GM12865 (cell line): Measurements from ENCODE around the gene ALAS2.

Source experiments
- DNase-seq: peaks from one replicate; pipeline ENCODE4 v3.0.0; 2010; ENCODE audit warnings: low read depth
- H3K4me3 ChIP-seq: 2 replicates; pipeline ENCODE4 v1.5.1; 2011; ENCODE audit warnings: mild to moderate bottlenecking, low read depth, low read length, control low read depth
- CTCF ChIP-seq: IDR thresholded peaks from 2 replicates; pipeline ENCODE4 v1.5.1; 2011; ENCODE audit warnings: low read length, control low read depth, low read depth, inconsistent platforms; ENCODE audit not compliant: insufficient read depth; ENCODE audit errors: missing control alignments

Gene ALAS2

GRCh38 chrX:55026143-55026542 is 4.6 kb downstream of the ALAS2 start:
- H3K4me3 ChIP-seq = no peak overlapping the region
- no peak for TF ChIP-seq CTCF
- no peak for DNase-seq

- no peak for TF ChIP-seq CTCF
- DNase-seq = no peak
These were observed 15.9 kb downstream of the ALAS2 start for GRCh38 chrX:55014897-55015299.

GRCh38 chrX:55011294-55011693 is 19.5 kb downstream of the ALAS2 start:
- H3K4me3 ChIP-seq = no peak overlapping the region
- no peak for DNase-seq
- TF ChIP-seq CTCF = no peak

More at GRCh38 chrX:55014897-55015299, 15.9 kb downstream of the ALAS2 start:
- H3K4me3 ChIP-seq = no peak overlapping the region

- TF ChIP-seq CTCF = no peak
- DNase-seq = no peak
- H3K4me3 ChIP-seq = no peak overlapping the region
These were observed 22.0 kb downstream of the ALAS2 start for GRCh38 chrX:55008571-55009358.

GRCh38 chrX:55007656-55008055 is 23.1 kb downstream of the ALAS2 start:
- TF ChIP-seq CTCF = no peak
- DNase-seq = no peak
- no peak overlapping the region for H3K4me3 ChIP-seq

- no peak for DNase-seq
- H3K4me3 ChIP-seq = no peak overlapping the region
- TF ChIP-seq CTCF = no peak
These were observed 23.8 kb downstream of the ALAS2 start for GRCh38 chrX:55006827-55007621.
